HepG2 (cell line): ENCODE results near the gene TGM3. TPM values are rescaled to one million over a fixed set of nuclear protein-coding genes. Genes with fewer than 3 reads are reported as not detected.

Source experiments
- ATAC-seq: fragments of 200-7000 bp; cut with Tn5 transposase; 3 replicates; pipeline ENCODE4 v1.9.1; 2020; ENCODE audit warnings: mild to moderate bottlenecking, moderate library complexity
- BruUV-seq: library from RNA; stranded (reverse); fragments of 400-500 nt; replicated peaks from 2 replicates; lab custom pipeline; 2021; lab: Mats Ljungman, UMichigan
- CTCF ChIA-PET: fragments of 300-600 bp; formaldehyde crosslinking; extraction: SDS; loops from one replicate; lab custom pipeline; 2021; ENCODE audit warnings: low total read pairs, inconsistent platforms, low intra/inter-chr PET ratio; lab: Yijun Ruan, JAX
- POLR2A ChIA-PET: fragments of 350-600 bp; sonication (Branson Sonifier 250); formaldehyde crosslinking; loops from one replicate; lab custom pipeline; 2020; ENCODE audit warnings: antibody characterized with exemption, inconsistent platforms; lab: Yijun Ruan, JAX
- DNase-seq: peaks from one replicate; pipeline ENCODE4 v3.0.0-alpha.2; 2015; ENCODE audit warnings: low spot score
- FAIRE-seq: peaks from 3 replicates; lab custom pipeline; 2011; peaks lifted over from hg19 to GRCh38; lab: Jason Lieb, UNC
- H2AFZ ChIP-seq: one replicate; pipeline ENCODE4 v1.6.1; 2011; ENCODE audit warnings: low read length, inconsistent platforms
- H3K27ac ChIP-seq: fragments of 300-600 bp; 3 replicates; pipeline ENCODE4 v1.8.0; 2011; ENCODE audit warnings: mixed run types, mild to moderate bottlenecking, mixed read lengths, low read length, inconsistent platforms; ENCODE audit not compliant: insufficient read depth; ENCODE audit errors: extremely low read length
- H3K27me3 ChIP-seq, 2 experiments: fragments of 200-600 bp in 1 of 2; 2 replicates in 1 of 2; 3 replicates in 1 of 2; pipeline versions ENCODE4 v1.6.0 to v1.8.0; 2011; ENCODE audit warnings: low read length in 2 of 2, mild to moderate bottlenecking in 2 of 2, moderate library complexity in 2 of 2, inconsistent platforms in 1 of 2; ENCODE audit not compliant: insufficient read depth in 2 of 2, control insufficient read depth in 1 of 2
- H3K36me3 ChIP-seq, 2 experiments: fragments of 200-600 bp in 1 of 2; replicated peaks in 1 of 2; 2 replicates in 1 of 2; 3 replicates in 1 of 2; pipeline versions ENCODE4 v1.5.1 to v1.8.0; 2011; ENCODE audit warnings: low read length in 2 of 2, inconsistent platforms in 1 of 2; ENCODE audit not compliant: insufficient read depth in 2 of 2, control insufficient read depth in 1 of 2
- H3K4me1 ChIP-seq: 2 replicates; pipeline ENCODE4 v1.5.1; 2012; ENCODE audit warnings: low read length, inconsistent platforms; ENCODE audit not compliant: insufficient read depth
- H3K4me2 ChIP-seq: 2 replicates; pipeline ENCODE4 v1.6.0; 2011; ENCODE audit warnings: low read depth, low read length, inconsistent platforms
- H3K4me3 ChIP-seq, 3 experiments: fragments of 200-600 bp in 1 of 3; sonication (generic), shearing (Covaris generic) in 1 of 3; replicated peaks in 1 of 3; 2 replicates each; pipeline ENCODE4 v1.5.1; 2011 to 2016; ENCODE audit warnings: low read length in 3 of 3, inconsistent platforms in 2 of 3, low read depth in 2 of 3, mild to moderate bottlenecking in 2 of 3, control low read depth in 1 of 3, mixed read lengths in 1 of 3; ENCODE audit not compliant: insufficient read depth in 1 of 3
- H3K79me2 ChIP-seq: one replicate; pipeline ENCODE4 v1.6.1; 2011; ENCODE audit warnings: low read length, inconsistent platforms; ENCODE audit not compliant: insufficient read depth
- H3K9ac ChIP-seq: 2 replicates; pipeline ENCODE4 v1.6.0; 2011; ENCODE audit warnings: mild to moderate bottlenecking, low read depth, low read length, inconsistent platforms; ENCODE audit not compliant: insufficient read depth
- H3K9me3 ChIP-seq: 2 replicates; pipeline ENCODE4 v1.5.1; 2012; ENCODE audit warnings: mild to moderate bottlenecking, low read length
- H4K20me1 ChIP-seq: 2 replicates; pipeline ENCODE4 v1.6.0; 2011; ENCODE audit warnings: inconsistent platforms, mild to moderate bottlenecking, low read length, moderate library complexity; ENCODE audit not compliant: insufficient read depth
- ARID5B ChIP-seq: IDR thresholded peaks from 2 replicates; pipeline ENCODE4 v1.4.0; 2020; ENCODE audit warnings: mild to moderate bottlenecking, missing genetic modification reagents
- CEBPG ChIP-seq: IDR thresholded peaks from 2 replicates; pipeline ENCODE4 v1.6.1; 2016
- DMTF1 ChIP-seq: sonication (generic); formaldehyde crosslinking; IDR thresholded peaks from 2 replicates; pipeline ENCODE4 v1.4.0; 2020; ENCODE audit warnings: mild to moderate bottlenecking, missing genetic modification reagents
- DR1 ChIP-seq: sonication (generic); formaldehyde crosslinking; IDR thresholded peaks from 2 replicates; pipeline ENCODE4 v1.8.0; 2021; ENCODE audit warnings: mild to moderate bottlenecking, missing genetic modification reagents, inconsistent platforms
- KMT2A ChIP-seq: sonication (generic); formaldehyde crosslinking; IDR thresholded peaks from 2 replicates; pipeline ENCODE4 v1.4.0; 2020; ENCODE audit warnings: missing genetic modification reagents
- NFYB ChIP-seq: sonication (generic); formaldehyde crosslinking; IDR thresholded peaks from 2 replicates; pipeline ENCODE4 v1.4.0; 2020; ENCODE audit warnings: missing genetic modification reagents
- PHB2 ChIP-seq: fragments of 450-650 bp; IDR thresholded peaks from 2 replicates; pipeline ENCODE4 v1.6.1; 2018; ENCODE audit not compliant: partially characterized antibody
- PTBP1 ChIP-seq: fragments of 200-400 bp; formaldehyde crosslinking; IDR thresholded peaks from 2 replicates; pipeline ENCODE4 v1.6.1; 2018; ENCODE audit warnings: low read length, low read depth; ENCODE audit not compliant: poor library complexity, severe bottlenecking
- RFX3 ChIP-seq: IDR thresholded peaks from 2 replicates; pipeline ENCODE4 v1.6.1; 2016; ENCODE audit warnings: missing biosample characterization, missing genetic modification reagents
- SNAI1 ChIP-seq: sonication (generic); formaldehyde crosslinking; IDR thresholded peaks from 2 replicates; pipeline ENCODE4 v1.5.0; 2020; ENCODE audit warnings: mild to moderate bottlenecking, missing genetic modification reagents, borderline replicate concordance
- SRSF1 ChIP-seq: fragments of 200-400 bp; formaldehyde crosslinking; optimal IDR thresholded peaks from 2 replicates; pipeline ENCODE3; 2017; ENCODE audit warnings: mild to moderate bottlenecking, low read depth, low read length, moderate library complexity
- TERF1 ChIP-seq: sonication (generic); formaldehyde crosslinking; IDR thresholded peaks from 2 replicates; pipeline ENCODE4 v1.8.0; 2022; ENCODE audit warnings: mild to moderate bottlenecking, missing genetic modification reagents, moderate library complexity
- YY1 ChIP-seq: IDR thresholded peaks from 2 replicates; pipeline ENCODE4 v1.6.1; 2011; ENCODE audit warnings: low read length, low read depth, moderate library complexity, mild to moderate bottlenecking; ENCODE audit not compliant: insufficient read depth, insufficient replicate concordance
- ZBTB39 ChIP-seq: sonication (generic); formaldehyde crosslinking; IDR thresholded peaks from 2 replicates; pipeline ENCODE4 v1.5.0; 2020; ENCODE audit warnings: missing genetic modification reagents
- ZNF317 ChIP-seq: sonication (generic); formaldehyde crosslinking; IDR thresholded peaks from 2 replicates; pipeline ENCODE4 v1.5.0; 2020; ENCODE audit warnings: mild to moderate bottlenecking, missing genetic modification reagents
- ZNF792 ChIP-seq: IDR thresholded peaks from 2 replicates; pipeline ENCODE4 v1.6.1; 2016
- WGBS: methylation state at CpG from one replicate; pipeline ENCODE4 v1.1.6; 2017; ENCODE audit warnings: low lambda C conversion rate; 5-methylcytosine and 5-hydroxymethylcytosine counted together
- in situ Hi-C: cut with HindIII; loops from 2 replicates; pipeline ENCODE4 v1.10.0; 2017; ENCODE audit warnings: low pct_unique_long_range_greater_than_20kb; ENCODE audit not compliant: extremely low pct_ligation_motif_present
- intact Hi-C: fragments of 100-400 bp; cut with micrococcal nuclease; formaldehyde crosslinking; loops from one replicate; pipeline ENCODE4 v1.10.0; 2022; ENCODE audit not compliant: unreplicated experiment
- polyA plus RNA-seq, 8 experiments: library from polyadenylated mRNA; depleted of rRNA in 3 of 8; stranded (reverse) in 7 of 8; unstranded in 1 of 8; fragments of >200 nt; fragmentation: Illumina TruSeq in 4 of 8; extraction: Trizol in 4 of 8; gene quantifications; 2 replicates each; pipeline versions ENCODE4 v1.2.1 to v1.2.3, GENCODE V29; 2011 to 2016; ENCODE audit warnings: low read depth in 4 of 8, missing spikeins in 1 of 8, mixed read lengths in 1 of 8; ENCODE audit not compliant: insufficient read depth in 1 of 8
- total RNA-seq, 5 experiments: library from RNA; depleted of rRNA; stranded (reverse); fragments of >200 nt; fragmentation: Illumina TruSeq; extraction: Trizol; gene quantifications; 2 replicates each; pipeline ENCODE4 v1.2.3, GENCODE V29; 2016; ENCODE audit warnings: low read depth in 1 of 5

Gene TGM3
- total and polyA plus RNA-seq, 2 of the 13 experiments (the other 11 are each of a cell fraction or from before 2014, with no cell fraction given), result not detected

GRCh38 chr20:2326046-2326445 lies 30.2 kb downstream of the TGM3 start:
- no peaks in the 10 kb centered on the region for H4K20me1 ChIP-seq

More at GRCh38 chr20:2326046-2326445, 30.2 kb downstream of the TGM3 start:
- intact Hi-C loops (no loop called here), in situ Hi-C loops (no loop called here)
- Histone ChIP-seq H3K9me3 (no peaks in the 10 kb centered on the region), H3K4me2 (no peak overlapping the region), H3K4me3 (no peak overlapping the region), H3K36me3 (no peaks in the 10 kb centered on the region), H3K9ac (no peak overlapping the region), H3K4me1 (no peaks in the 10 kb centered on the region), H3K27me3 (peaks cover 0 to 2% of the 10 kb centered on the region in 2 experiments; a peak in 1 of 5 replicates), H3K79me2 (no peaks in the 10 kb centered on the region), H3K27ac (no peak overlapping the region), H2AFZ (no peak overlapping the region)
- CTCF ChIA-PET, result no interaction called here
- no TSS peak for BruUV-seq
- 5% methylated on average over 2 of the region's 2 CpGs for WGBS
- POLR2A ChIA-PET, result no interaction called here
- no peak for TF ChIP-seq NFYB
- no peak for TF ChIP-seq SRSF1
- TF ChIP-seq CEBPG, result no peak
- no peak for TF ChIP-seq DR1 (CRISPR knock-in tag)
- no peak for TF ChIP-seq PHB2
- no peak for TF ChIP-seq SNAI1 (CRISPR knock-in tag)
- no peak for TF ChIP-seq ZNF317 (CRISPR knock-in tag)
- TF ChIP-seq RFX3 (CRISPR knock-in tag), result no peak
- no peak for TF ChIP-seq DMTF1 (CRISPR knock-in tag)
- TF ChIP-seq ZNF792, result no peak
- TF ChIP-seq ARID5B, result no peak
- TF ChIP-seq TERF1 (CRISPR knock-in tag), result no peak
- TF ChIP-seq YY1, result no peak
- TF ChIP-seq KMT2A (CRISPR knock-in tag), result no peak
- TF ChIP-seq ZBTB39 (CRISPR knock-in tag), result no peak
- TF ChIP-seq PTBP1, result no peak
- no peak for DNase-seq
- no peak for ATAC-seq
- FAIRE-seq, result no peak
